Sigmoid colon (tissue), 4 donors: Measurements from ENCODE around the gene ZNF365.

Experiments used
- POLR2AphosphoS5 ChIP-seq, 4 donors: sonication (generic); formaldehyde crosslinking; IDR thresholded peaks; one replicate each; pipeline ENCODE4 v1.6.1; 2017; ENCODE audit warnings: antibody characterized with exemption in 4 of 4
- TF ChIP-seq, protein P1 (sequence below), 4 experiments: fragments of 450-650 bp in 3 of 4; fragments of 200-600 bp in 1 of 4; IDR thresholded peaks; one replicate each; pipeline ENCODE4 v1.5.1; 2016 to 2019; ENCODE audit warnings: antibody characterized with exemption in 4 of 4, mild to moderate bottlenecking in 3 of 4, moderate library complexity in 2 of 4

DNA sequence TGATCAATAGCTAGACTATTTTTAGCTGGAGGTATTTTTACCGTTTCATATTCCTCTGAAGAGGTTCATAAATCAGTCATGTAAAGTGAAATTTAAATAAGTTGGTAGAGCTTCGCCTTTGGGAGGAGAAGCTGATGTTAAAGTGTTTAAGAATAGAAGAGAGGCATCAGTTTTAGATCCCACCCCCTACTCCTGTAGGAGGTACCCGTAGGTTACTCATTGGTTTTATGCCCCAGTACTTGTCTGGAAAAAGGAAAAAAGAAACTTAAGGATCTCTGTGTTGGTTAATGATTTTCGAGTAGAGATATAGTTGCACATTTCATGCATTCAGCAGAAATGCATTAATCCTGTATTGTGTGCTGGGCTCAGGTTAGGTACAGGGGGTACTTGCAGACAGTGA lies 8.7 kb downstream of the ZNF365 start:
- TF ChIP-seq, protein P1, sequence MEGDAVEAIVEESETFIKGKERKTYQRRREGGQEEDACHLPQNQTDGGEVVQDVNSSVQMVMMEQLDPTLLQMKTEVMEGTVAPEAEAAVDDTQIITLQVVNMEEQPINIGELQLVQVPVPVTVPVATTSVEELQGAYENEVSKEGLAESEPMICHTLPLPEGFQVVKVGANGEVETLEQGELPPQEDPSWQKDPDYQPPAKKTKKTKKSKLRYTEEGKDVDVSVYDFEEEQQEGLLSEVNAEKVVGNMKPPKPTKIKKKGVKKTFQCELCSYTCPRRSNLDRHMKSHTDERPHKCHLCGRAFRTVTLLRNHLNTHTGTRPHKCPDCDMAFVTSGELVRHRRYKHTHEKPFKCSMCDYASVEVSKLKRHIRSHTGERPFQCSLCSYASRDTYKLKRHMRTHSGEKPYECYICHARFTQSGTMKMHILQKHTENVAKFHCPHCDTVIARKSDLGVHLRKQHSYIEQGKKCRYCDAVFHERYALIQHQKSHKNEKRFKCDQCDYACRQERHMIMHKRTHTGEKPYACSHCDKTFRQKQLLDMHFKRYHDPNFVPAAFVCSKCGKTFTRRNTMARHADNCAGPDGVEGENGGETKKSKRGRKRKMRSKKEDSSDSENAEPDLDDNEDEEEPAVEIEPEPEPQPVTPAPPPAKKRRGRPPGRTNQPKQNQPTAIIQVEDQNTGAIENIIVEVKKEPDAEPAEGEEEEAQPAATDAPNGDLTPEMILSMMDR (IDR thresholded peaks at IDR 0.05), result no peak
- no peak for TF ChIP-seq POLR2AphosphoS5 (IDR thresholded peaks at IDR 0.05)
